Keratinocyte (primary cell): ENCODE data around the gene ZNF506. TPM values are rescaled to one million over a fixed set of nuclear protein-coding genes. Genes with fewer than 3 reads are reported as not detected.

Source experiments
- DNase-seq: peaks from one replicate; pipeline ENCODE4 v3.0.0-alpha.2; 2011; ENCODE audit warnings: low read depth, missing footprints, low spot score
- FAIRE-seq: peaks from 2 replicates; lab custom pipeline; 2011; peaks lifted over from hg19 to GRCh38; lab: Jason Lieb, UNC
- H2AFZ ChIP-seq: 2 replicates; pipeline ENCODE4 v1.6.0; 2012; ENCODE audit warnings: low read length, control low read depth, inconsistent platforms; ENCODE audit not compliant: control insufficient read depth
- H3K27ac ChIP-seq: 2 replicates; pipeline ENCODE4 v1.5.1; 2011; ENCODE audit warnings: low read length; ENCODE audit not compliant: control insufficient read depth, insufficient read depth
- H3K27me3 ChIP-seq: 3 replicates; pipeline ENCODE4 v1.6.0; 2011; ENCODE audit warnings: low read length; ENCODE audit not compliant: control insufficient read depth, insufficient read depth; ENCODE audit errors: extremely low read depth
- H3K36me3 ChIP-seq, 2 experiments: 2 replicates in 1 of 2; 3 replicates in 1 of 2; pipeline ENCODE4 v1.5.1; 2011; ENCODE audit warnings: low read length in 2 of 2, mild to moderate bottlenecking in 1 of 2; ENCODE audit not compliant: control insufficient read depth in 2 of 2, insufficient read depth in 2 of 2; ENCODE audit errors: extremely low read depth in 1 of 2
- H3K4me1 ChIP-seq: 3 replicates; pipeline ENCODE4 v1.5.1; 2011; ENCODE audit warnings: low read length; ENCODE audit not compliant: control insufficient read depth, insufficient read depth; ENCODE audit errors: extremely low read depth
- H3K4me2 ChIP-seq: 3 replicates; pipeline ENCODE4 v1.6.0; 2011; ENCODE audit warnings: low read depth, low read length; ENCODE audit not compliant: control insufficient read depth, insufficient read depth; ENCODE audit errors: extremely low read depth
- H3K4me3 ChIP-seq, 3 experiments: fragments of 200-600 bp in 1 of 3; sonication (generic) in 1 of 3; 2 replicates in 2 of 3; 3 replicates in 1 of 3; pipeline ENCODE4 v1.5.1; 2011 to 2016; ENCODE audit warnings: low read length in 3 of 3, mild to moderate bottlenecking in 3 of 3, control low read depth in 2 of 3, inconsistent platforms in 1 of 3, low read depth in 1 of 3, mixed read lengths in 1 of 3, mixed run types in 1 of 3, moderate library complexity in 1 of 3; ENCODE audit not compliant: control insufficient read depth in 2 of 3, insufficient read depth in 2 of 3; ENCODE audit errors: extremely low read depth in 1 of 3
- H3K79me2 ChIP-seq: 2 replicates; pipeline ENCODE4 v1.6.0; 2012; ENCODE audit warnings: low read length; ENCODE audit not compliant: control insufficient read depth, insufficient read depth
- H3K9ac ChIP-seq: 3 replicates; pipeline ENCODE4 v1.6.0; 2011; ENCODE audit warnings: low read length; ENCODE audit not compliant: control insufficient read depth, insufficient read depth; ENCODE audit errors: extremely low read depth
- H3K9me1 ChIP-seq: 3 replicates; pipeline ENCODE4 v1.6.0; 2011; ENCODE audit warnings: low read length; ENCODE audit not compliant: control insufficient read depth, insufficient read depth; ENCODE audit errors: extremely low read depth
- H3K9me3 ChIP-seq: 2 replicates; pipeline ENCODE4 v1.5.1; 2012; ENCODE audit warnings: low read depth, low read length; ENCODE audit not compliant: control insufficient read depth
- H4K20me1 ChIP-seq: 3 replicates; pipeline ENCODE4 v1.6.0; 2011; ENCODE audit warnings: low read length; ENCODE audit not compliant: control insufficient read depth, insufficient read depth; ENCODE audit errors: extremely low read depth
- CTCF ChIP-seq, 3 experiments: IDR thresholded peaks in 1 of 3; conservative IDR thresholded peaks in 1 of 3; optimal IDR thresholded peaks in 1 of 3; 2 replicates in 2 of 3; 3 replicates in 1 of 3; pipeline versions ENCODE3 to v1.5.1; 2011; ENCODE audit warnings: low read length in 3 of 3, mild to moderate bottlenecking in 3 of 3, moderate library complexity in 2 of 3, control low read depth in 1 of 3, inconsistent platforms in 1 of 3; ENCODE audit not compliant: insufficient read depth in 2 of 3; ENCODE audit errors: extremely low read depth in 1 of 3
- EZH2 ChIP-seq: IDR thresholded peaks from one replicate; pipeline ENCODE4 v1.6.1; 2012; ENCODE audit warnings: inconsistent platforms, mild to moderate bottlenecking, low read length, moderate library complexity
- dilution Hi-C: fragments of 300-500 bp; cut with MboI; formaldehyde crosslinking; loops from one replicate; pipeline ENCODE4 v1.7.0; 2020; ENCODE audit warnings: low sequenced_read_pairs; ENCODE audit not compliant: extremely low pct_ligation_motif_present
- polyA plus RNA-seq, 5 experiments: library from polyadenylated mRNA; depleted of rRNA in 3 of 5; stranded (reverse) in 3 of 5; stranded (forward) in 1 of 5; unstranded in 1 of 5; fragments of >200 nt; gene quantifications; 1 replicate in 1 of 5; 2 replicates in 3 of 5; 3 replicates in 1 of 5; pipeline versions ENCODE4 v1.2.1 to v1.2.3, GENCODE V29; 2011 to 2012; ENCODE audit warnings: missing spikeins in 2 of 5, low read depth in 1 of 5, low replicate concordance in 1 of 5

ZNF506 gene
- polyA plus RNA-seq, 1 donor (not counting 4 experiments of a cell fraction or from before 2014, with no cell fraction given), result 9.7 TPM

GRCh38 chr19:19748249-19748938 lies 73.2 kb downstream of the ZNF506 start:
- no peaks in the 10 kb centered on the region for H4K20me1 ChIP-seq
- no peaks in the 10 kb centered on the region for H3K4me1 ChIP-seq
- DNase-seq, result no peak
- H3K9me1 ChIP-seq, result no peaks in the 10 kb centered on the region
- no peak overlapping the region for H3K4me2 ChIP-seq
- H3K27ac ChIP-seq, result no peak overlapping the region
- no peak for TF ChIP-seq EZH2
- TF ChIP-seq CTCF (optimal IDR thresholded peaks at IDR 0.05 in 1 of 3, IDR thresholded peaks at IDR 0.05 in 1 of 3, conservative IDR thresholded peaks at IDR 0.05 in 1 of 3; ENCODE audit: extremely low read depth in 1 of 3, insufficient read depth in 2 of 3, low read length in 3 of 3), result no peak
- no peaks in the 10 kb centered on the region for H3K36me3 ChIP-seq
- H3K4me3 ChIP-seq, result no peak overlapping the region
- no peaks in the 10 kb centered on the region for H3K27me3 ChIP-seq
- no peak for FAIRE-seq
- H3K9ac ChIP-seq, result no peak overlapping the region
- H3K9me3 ChIP-seq, result peaks cover 29% of the 10 kb centered on the region
- no peaks in the 10 kb centered on the region for H3K79me2 ChIP-seq
- dilution Hi-C loops, result no loop called here
- no peak overlapping the region for H2AFZ ChIP-seq

GRCh38 chr19:19747357-19748220 lies 74.0 kb downstream of the ZNF506 start:
- H2AFZ ChIP-seq, result no peak overlapping the region
- H3K36me3 ChIP-seq, result no peaks in the 10 kb centered on the region
- H3K27me3 ChIP-seq, result no peaks in the 10 kb centered on the region
- no peak overlapping the region for H3K4me2 ChIP-seq
- no peak for FAIRE-seq
- H3K9me3 ChIP-seq, result peaks cover 28% of the 10 kb centered on the region
- H4K20me1 ChIP-seq, result no peaks in the 10 kb centered on the region
- no peaks in the 10 kb centered on the region for H3K79me2 ChIP-seq
- TF ChIP-seq EZH2 (no peak), CTCF (optimal IDR thresholded peaks at IDR 0.05 in 1 of 3, IDR thresholded peaks at IDR 0.05 in 1 of 3, conservative IDR thresholded peaks at IDR 0.05 in 1 of 3; ENCODE audit: extremely low read depth in 1 of 3, insufficient read depth in 2 of 3, low read length in 3 of 3) (no peak)
- no peak overlapping the region for H3K4me3 ChIP-seq
- no peaks in the 10 kb centered on the region for H3K4me1 ChIP-seq
- dilution Hi-C loops, result no loop called here
- no peak overlapping the region for H3K27ac ChIP-seq
- no peak for DNase-seq
- H3K9ac ChIP-seq, result no peak overlapping the region
- no peaks in the 10 kb centered on the region for H3K9me1 ChIP-seq
